Measurements from ENCODE around the gene SOX15.

SOX15 gene

DNA sequence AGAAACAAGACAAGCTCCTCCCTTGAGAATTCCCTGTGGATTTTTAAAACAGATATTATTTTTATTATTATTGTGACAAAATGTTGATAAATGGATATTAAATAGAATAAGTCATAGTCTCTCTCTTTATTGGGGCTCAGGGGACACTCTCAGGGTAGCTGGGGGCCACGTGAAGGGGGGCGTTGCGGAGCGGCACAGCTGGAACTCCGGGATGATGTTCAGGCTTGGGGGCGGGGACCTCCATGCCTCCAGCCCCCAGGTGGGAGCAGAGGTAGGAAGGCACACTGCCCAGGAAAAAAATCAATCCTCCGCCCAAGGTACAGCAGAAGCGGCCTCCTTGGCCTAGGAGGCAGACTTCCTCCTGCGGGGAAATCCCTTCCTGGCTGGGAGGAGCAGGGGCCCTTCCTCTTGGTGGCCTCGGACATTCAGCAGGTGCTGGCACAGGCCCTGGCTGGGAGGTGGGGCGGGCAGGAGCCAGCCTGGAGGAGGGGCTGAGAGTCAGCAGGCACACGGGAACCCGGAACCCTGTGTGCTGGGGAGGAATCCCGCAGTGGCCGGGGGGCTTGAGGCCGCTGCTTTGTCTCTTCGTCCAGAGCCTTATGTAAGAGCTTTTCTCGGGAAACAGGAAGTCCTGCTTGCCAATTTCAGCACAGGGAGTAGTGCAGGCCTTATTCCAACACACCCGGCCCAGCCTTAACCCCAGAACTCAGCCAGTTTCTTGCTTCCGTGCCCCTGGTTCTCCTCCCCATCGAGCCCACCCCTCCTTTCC is 31.9 kb downstream of the SOX15 start:
- DNase-seq (ENCODE audit: low spot score) = peak; percentile 40

DNA sequence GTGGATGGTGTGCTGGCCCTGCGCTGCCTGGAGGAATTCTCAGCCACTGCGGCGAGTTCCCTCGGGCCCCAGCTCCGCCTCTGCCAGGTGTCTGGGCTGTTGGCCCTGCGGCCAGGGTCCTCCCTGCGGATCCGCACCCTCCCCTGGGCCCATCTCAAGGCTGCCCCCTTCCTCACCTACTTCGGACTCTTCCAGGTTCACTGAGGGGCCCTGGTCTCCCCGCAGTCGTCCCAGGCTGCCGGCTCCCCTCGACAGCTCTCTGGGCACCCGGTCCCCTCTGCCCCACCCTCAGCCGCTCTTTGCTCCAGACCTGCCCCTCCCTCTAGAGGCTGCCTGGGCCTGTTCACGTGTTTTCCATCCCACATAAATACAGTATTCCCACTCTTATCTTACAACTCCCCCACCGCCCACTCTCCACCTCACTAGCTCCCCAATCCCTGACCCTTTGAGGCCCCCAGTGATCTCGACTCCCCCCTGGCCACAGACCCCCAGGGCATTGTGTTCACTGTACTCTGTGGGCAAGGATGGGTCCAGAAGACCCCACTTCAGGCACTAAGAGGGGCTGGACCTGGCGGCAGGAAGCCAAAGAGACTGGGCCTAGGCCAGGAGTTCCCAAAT is 32.6 kb downstream of the SOX15 start:
- DNase-seq (ENCODE audit: low spot score) = no peak

DNA sequence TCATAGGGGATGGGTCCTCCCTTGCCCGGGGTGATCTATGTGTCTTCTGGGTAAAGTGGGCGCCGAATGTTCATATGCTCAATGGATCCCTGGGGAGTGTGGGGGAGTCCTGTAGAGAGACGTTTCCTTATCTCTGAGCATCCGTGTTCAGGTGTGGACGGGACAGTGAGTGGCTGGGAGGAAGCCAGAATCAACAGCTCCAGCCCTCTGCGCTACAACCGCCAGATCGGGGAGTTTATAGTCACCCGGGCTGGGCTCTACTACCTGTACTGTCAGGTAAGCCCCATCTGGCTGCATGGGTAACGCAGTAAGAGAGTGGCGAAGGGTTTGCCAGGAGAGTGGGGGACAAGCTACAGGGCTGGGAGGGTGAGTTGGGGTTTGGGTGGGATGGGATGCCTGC is 33.3 kb downstream of the SOX15 start:
- no peak for DNase-seq (ENCODE audit: low spot score)

DNA sequence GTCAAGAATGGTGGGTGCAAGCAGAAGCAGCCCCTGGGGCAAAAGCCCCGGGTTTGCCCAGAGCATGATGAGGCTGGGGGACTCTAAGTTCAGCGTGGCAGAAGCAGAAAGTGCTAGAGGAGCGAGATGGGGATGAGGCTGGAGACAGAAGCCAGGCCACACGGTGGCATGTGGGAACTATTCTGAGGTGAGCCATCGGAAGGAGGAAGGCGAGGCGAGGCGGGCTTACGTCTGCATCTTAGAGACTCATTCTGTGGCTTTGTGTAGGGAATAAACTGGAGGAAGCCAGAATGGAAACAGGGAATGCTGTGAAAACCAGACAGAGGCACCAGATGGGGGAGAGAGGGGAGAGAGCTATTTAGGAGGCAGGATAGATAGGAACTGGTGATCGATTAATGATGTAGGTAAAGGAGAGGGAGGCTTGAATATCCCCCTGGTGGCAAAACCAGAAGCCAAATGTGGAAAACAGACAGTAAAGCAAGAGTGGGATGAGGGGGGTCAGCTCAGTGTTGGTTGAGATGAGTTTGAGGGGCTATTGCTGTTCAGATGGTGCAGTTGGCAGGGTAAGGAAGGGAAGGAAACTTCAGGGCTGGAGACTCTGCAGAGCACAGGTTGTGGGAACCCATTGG is 34.5 kb downstream of the SOX15 start:
- DNase-seq (ENCODE audit: low spot score) = no peak

DNA sequence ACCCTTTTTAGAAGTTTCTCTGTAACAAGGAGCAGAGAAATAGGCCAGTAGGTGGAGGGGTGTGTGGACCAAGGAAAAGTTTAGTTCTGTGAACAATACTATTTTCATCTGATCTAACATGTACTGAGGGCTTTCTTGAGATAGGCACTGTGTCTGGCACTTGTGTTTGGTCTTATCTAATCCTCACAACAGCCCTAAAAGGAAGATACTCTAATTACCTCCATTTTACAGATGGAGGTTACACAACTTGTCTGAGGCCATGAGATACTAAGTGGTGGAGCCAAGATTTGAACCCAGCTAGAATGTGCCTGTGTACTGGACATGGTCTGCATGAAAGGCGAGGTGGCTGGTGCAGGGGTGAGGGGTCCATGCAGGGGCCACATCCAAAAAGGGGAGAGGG is 36.5 kb downstream of the SOX15 start:
- DNase-seq (ENCODE audit: low spot score) = no peak

DNA sequence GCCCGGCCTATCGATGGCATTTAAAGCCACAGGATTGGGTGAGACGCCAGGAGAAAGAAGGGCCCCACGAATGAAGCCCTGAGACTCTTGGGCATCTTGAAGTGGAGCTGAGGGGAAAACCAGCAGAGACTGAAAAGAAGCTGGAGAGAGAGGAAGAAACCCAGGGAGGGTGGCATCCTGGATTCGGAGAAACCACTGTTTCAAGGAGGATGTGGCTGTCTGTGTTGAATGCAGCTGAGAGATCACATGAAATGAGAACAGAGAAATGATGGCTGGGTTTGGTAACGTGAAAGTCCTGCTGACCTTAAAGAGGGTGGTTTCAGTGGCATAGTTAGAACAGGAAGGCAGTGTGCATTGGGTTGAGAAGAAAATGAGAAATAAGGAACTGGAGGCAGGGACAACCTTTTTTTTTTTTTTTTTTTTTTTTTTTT is 37.3 kb downstream of the SOX15 start:
- DNase-seq (ENCODE audit: low spot score) = no peak

DNA sequence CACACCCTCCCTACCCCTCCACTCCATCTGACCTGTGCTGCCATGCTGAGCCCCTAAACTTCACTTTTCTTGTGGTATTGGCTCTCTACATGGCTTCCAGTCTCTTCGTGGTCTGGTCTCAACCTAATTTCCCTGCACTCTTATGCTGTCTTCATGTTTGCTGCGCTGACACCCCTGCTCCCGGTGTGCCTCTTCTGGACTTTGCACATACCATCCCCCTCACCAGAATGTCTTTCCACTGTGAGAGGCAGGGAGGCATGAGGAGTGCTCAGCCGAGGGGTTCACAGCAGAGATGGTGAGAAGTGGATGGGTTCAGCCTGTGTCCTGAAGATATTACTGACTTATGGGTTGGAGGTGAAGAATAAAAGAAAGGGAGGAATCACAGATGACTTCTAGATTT is 38.5 kb downstream of the SOX15 start:
- no peak for DNase-seq (ENCODE audit: low spot score)

DNA sequence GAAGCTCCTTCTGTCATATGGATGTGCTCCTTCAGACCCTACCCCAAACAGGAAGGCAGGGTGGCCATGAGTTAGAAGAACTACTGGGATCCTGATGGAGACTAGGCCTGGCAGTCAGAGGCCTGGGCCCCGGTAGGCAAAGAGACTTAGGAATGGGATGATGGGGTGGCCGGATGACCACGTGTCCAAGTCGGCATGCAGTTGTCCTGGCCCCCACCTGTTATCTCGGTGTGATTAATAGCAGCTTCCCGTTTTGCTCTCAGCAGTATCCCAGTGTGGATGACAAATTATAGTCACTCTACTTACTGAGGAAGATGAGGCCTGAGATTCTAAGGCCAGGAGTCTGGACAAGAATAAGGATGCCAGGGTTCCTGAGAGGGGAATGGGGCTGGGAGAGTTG is 39.5 kb downstream of the SOX15 start:
- DNase-seq (ENCODE audit: low spot score) = no peak

DNA sequence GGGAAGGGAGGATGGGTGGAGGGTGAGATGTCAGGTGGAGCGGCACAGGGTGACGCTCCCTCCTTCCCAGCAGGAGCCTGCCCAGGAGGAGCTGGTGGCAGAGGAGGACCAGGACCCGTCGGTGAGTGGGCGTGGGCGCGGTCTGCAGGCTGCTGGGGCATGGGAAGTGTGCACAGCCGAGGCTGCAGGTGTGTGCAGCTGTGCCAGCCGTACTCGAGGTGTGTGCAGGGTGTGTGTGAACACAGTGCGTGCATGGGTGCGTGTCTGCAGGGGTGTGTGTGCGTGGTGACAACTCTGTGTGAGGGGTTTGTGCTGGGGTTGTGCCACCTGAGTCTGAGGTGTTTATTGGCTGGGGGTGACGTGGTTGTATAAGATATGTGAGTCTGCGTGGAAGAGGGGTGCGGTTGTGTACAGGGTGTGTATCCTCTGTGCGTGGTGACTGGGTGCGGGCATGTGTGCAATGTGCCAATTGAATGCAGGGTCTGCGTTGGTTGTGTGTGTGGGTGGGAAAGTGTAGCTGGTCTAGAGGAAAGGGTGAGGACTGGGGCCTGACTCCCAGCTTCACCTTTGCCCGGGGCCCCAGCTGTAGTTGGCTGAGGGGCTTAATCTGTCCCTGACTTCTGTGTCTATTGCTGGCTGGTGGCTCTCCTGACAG is 40.4 kb downstream of the SOX15 start:
- peak; percentile 53 for DNase-seq (ENCODE audit: low spot score)

DNA sequence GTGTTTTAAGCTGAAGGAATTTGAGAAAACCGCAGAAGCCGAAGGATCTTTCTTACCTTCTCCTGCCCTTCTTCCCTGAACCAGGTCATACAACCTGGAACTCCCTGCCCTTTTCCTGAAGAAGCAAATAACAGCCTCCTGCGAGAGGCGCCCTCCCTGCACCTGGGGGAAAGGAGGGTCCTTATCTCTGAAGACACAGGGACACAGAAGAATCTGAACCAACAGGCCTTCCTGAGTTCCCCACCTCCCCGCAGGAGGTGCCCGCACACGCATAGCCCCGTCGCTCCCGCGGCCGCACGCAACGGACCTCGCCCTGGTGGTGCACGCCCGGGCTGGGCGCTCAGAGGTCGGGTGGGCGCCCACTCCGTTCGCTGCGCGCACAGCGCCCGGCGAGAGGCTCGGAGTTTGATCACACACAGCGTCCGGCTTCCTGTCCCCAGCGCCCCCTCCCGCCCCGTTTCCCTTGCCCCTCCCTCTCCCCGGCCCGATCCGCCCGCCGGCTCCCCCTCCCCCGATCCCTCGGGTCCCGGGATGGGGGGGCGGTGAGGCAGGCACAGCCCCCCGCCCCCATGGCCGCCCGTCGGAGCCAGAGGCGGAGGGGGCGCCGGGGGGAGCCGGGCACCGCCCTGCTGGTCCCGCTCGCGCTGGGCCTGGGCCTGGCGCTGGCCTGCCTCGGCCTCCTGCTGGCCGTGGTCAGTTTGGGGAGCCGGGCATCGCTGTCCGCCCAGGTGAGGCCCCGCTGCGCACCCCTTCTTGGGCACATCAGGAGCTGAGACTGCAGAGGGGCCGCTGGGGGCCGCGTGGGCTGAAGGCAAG is 41.1 kb downstream of the SOX15 start, which contains the start of gene TNFSF12:
Gene TNFSF12, plus strand, starts transcription at position 474 of the 816 bp plus-strand sequence. Its CDS starts 96 bp downstream, at position 570.
- peak; percentile 67 for DNase-seq (ENCODE audit: low spot score)

DNA sequence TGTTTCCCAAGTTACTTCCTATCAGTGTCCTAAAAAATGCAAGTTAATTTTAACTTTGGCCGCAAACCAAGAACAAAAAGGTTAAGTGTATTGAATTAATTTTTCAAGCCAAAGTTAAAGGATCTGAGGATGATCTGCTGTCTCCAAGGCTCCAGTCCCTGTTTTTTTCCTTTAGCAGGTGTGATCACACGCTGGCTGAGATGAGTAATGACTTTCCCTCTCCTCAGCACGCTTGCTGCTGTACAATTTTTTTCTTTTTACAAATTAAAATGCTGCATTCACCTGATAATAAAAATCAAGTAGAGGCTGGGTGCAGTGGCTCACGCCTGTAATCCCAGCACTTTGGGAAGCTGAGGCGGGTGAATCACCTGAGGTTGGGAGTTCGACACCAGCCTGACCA is 45.0 kb downstream of the SOX15 start:
- DNase-seq (ENCODE audit: low spot score) = no peak

DNA sequence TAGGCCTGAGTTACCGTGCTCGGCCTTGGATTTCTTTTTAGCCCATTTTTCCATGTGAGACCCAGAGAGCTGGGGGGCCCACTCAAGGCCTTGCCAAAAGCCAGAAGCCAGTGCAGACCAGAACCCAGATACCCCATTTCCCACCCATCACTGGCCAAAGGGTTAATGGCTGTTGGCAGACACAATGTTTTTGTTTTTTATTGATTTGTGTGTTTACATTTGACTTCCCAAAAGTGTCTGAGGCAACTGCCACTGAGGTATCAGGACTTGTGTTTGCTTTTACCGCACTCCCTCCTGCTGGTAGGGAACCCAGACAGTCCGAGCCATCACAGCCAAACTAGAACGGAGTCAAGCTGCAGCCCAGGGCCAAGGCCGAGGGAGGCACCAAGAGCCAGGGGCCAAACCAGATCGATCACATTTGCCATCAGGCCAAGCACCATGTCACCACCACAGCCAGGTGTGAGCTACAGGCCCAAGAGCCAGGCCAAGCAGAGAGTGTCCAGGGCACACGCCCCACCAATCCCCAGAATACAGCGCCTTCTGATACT is 48.7 kb downstream of the SOX15 start:
- DNase-seq (ENCODE audit: low spot score) = no peak

DNA sequence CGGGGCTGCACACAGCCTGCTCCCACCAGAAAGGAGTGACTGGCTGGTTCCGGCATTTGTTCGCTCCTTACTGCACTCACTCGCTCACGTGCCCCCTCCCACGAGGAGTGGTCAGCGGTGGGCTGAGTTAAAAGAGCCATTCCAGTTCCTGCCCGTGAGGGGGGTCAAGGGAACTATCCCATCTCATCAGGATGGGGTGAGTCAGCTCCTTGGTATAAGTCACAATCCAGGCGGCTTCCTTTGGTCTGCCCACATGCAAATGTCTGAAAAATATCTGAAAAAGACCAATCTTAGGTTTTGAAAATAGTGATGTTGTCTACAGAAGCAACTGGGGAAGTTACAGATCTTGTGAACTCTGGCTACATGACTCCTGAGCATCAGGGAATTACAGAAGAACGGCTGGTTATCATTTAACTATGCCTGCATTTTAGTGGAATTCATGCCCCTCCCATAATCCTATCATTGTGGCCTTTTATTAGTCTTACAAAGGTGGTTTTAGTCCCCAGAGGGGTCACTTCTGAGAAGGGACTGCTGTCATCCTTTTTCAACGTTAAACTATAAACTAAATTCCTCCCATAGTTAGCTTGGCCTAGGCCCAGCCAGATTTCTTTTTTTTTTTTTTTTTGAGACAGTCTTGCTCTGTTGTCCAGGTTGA is 50.9 kb downstream of the SOX15 start:
- DNase-seq (ENCODE audit: low spot score) = no peak
